OCI-LY3 (cell line): ENCODE results near the gene LEUTX.
"Not testable (repeated sequence)": the region's sequence is repeated elsewhere in the genome, so short reads cannot be mapped to it uniquely, and the experiment has no call there.

Experiments used
- CTCF ChIP-seq: fragments of 200-600, 300-600 bp; sonication (generic); IDR thresholded peaks from 2 replicates; pipeline ENCODE4 v1.5.1; 2014; ENCODE audit warnings: antibody characterized with exemption, low read length, low read depth
- EZH2phosphoT487 ChIP-seq: fragments of 200-600 bp; shearing (Covaris generic); IDR thresholded peaks from 2 replicates; pipeline ENCODE4 v1.6.1; 2018; ENCODE audit warnings: antibody characterized with exemption, mixed run types, low read depth

- TF ChIP-seq EZH2phosphoT487, CTCF: not testable (repeated sequence)
Measured at GRCh38 chr19:39761851-39762250, 16.8 kb upstream of the LEUTX start.
